ENCODE data around the gene CAPZA2. TPM values are rescaled to one million over a fixed set of nuclear protein-coding genes. Genes with fewer than 3 reads are reported as not detected.

CAPZA2 gene
- total and polyA plus RNA-seq, 4 experiments from 2014 or later: 112 to 307 (median 143) TPM

DNA sequence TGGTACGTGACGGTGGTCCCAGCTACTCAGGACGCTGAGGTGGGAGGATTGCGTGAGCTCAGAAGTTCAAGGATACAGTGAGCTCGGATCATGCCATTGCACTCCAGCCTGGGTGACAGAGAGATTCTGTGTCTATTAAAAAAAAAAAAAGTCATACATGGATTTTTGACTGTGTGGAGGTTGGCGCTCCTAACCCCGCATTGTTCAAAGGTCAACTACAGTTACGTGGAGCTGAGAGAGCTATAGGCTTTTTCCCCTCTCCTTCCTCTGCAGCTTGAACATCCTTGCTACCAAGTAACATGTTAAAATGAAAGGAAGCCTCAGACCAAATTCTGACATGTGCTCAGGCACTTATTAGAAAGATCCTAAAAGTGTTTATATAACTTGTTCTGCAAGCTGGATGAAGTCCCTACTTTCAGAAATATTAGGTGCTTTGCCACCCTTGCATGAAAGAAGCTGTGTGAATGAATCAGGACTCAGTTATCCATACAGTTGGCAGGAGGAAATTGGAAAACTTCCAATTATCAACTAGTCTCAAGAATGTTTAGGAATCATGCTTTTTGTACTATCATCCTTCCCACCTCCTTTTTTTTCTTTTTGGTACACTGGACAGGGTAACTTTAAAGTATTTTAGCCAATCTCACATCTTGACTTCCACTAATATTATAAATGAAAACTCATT lies 78.4 kb downstream of the CAPZA2 start:
- ChIA-PET CTCF (ENCODE audit: partially characterized antibody) (interaction anchor here (1.1 to 1.7 kb wide), 4 partner anchors 9 to 186 kb away, joined by 3 to 8 read pairs (median 6); no protein-coding TSS in a partner anchor), POLR2A (ENCODE audit: partially characterized antibody) (no interaction called here)
- Histone ChIP-seq H3K36me3 (ENCODE audit: insufficient read depth, low read length) (no peaks in the 10 kb centered on the region), H3K4me3 (ENCODE audit: low read length in 2 of 2) (no peak overlapping the region), H3K9me3 (ENCODE audit: control insufficient read depth in 1 of 2, low read length in 2 of 2) (no peaks in the 10 kb centered on the region), H3K27ac (ENCODE audit: low read depth, low read length) (no peak overlapping the region), H3K4me1 (ENCODE audit: insufficient read depth, low read length) (no peaks in the 10 kb centered on the region), H3K27me3 (ENCODE audit: insufficient read depth, low read length) (no peaks in the 10 kb centered on the region)
- intact Hi-C loops (cut with micrococcal nuclease): no loop called here
- DNase-seq: no peak
- peaks cover under 1 to 15% of the 10 kb centered on the region in 2 donors for H3K27me3 Mint-ChIP-seq
- no peaks in the 10 kb centered on the region for H3K4me1 Mint-ChIP-seq
- no peak overlapping the region for H3K27ac Mint-ChIP-seq
- H3K9me3 Mint-ChIP-seq: peaks cover 0 to 1% (median 0%) of the 10 kb centered on the region in 8 donors
- no peak overlapping the region for H3K4me3 Mint-ChIP-seq
- no peaks in the 10 kb centered on the region for H3K36me3 Mint-ChIP-seq

DNA sequence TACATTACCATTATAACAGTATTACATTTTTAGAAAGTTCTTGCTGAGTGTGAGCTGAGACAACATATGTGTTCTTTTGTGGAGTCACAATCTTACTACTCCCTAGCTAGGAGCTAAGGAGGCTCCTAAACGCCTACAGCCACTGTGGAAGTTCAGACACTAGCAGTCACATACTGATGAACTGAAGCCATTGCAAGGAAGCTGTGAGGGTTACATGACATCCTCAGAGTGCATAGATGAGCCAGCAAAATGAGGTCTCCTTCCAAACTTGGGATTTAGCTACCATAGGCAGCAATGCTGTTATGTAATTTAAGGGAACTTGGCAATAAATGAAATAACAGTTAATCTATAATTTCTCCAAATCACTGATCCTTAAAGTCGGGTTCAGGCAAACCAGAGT lies 80.1 kb downstream of the CAPZA2 start:
- no peaks in the 10 kb centered on the region for H3K4me1 Mint-ChIP-seq
- peaks cover 0 to 6% of the 10 kb centered on the region in 2 donors for H3K27me3 Mint-ChIP-seq
- peaks cover 0 to 1% (median 0%) of the 10 kb centered on the region in 8 donors for H3K9me3 Mint-ChIP-seq
- DNase-seq: no peak
- H3K27ac Mint-ChIP-seq: no peak overlapping the region
- H3K36me3 Mint-ChIP-seq: no peaks in the 10 kb centered on the region
- no peaks in the 10 kb centered on the region for H3K4me1 ChIP-seq (ENCODE audit: insufficient read depth, low read length)
- H3K27ac ChIP-seq (ENCODE audit: low read depth, low read length): no peak overlapping the region
- no peak overlapping the region for H3K4me3 Mint-ChIP-seq
- intact Hi-C loops (cut with micrococcal nuclease): no loop called here
- H3K9me3 ChIP-seq (ENCODE audit: control insufficient read depth in 1 of 2, low read length in 2 of 2): no peaks in the 10 kb centered on the region
- CTCF ChIA-PET (ENCODE audit: partially characterized antibody): interaction anchor here (1.9 kb wide), 1 partner anchor 10 kb away, joined by 8 read pairs; no protein-coding TSS in a partner anchor
- H3K36me3 ChIP-seq (ENCODE audit: insufficient read depth, low read length): no peaks in the 10 kb centered on the region
- H3K4me3 ChIP-seq (ENCODE audit: low read length in 2 of 2): no peak overlapping the region
- no peaks in the 10 kb centered on the region for H3K27me3 ChIP-seq (ENCODE audit: insufficient read depth, low read length)
- POLR2A ChIA-PET (ENCODE audit: partially characterized antibody): no interaction called here

DNA sequence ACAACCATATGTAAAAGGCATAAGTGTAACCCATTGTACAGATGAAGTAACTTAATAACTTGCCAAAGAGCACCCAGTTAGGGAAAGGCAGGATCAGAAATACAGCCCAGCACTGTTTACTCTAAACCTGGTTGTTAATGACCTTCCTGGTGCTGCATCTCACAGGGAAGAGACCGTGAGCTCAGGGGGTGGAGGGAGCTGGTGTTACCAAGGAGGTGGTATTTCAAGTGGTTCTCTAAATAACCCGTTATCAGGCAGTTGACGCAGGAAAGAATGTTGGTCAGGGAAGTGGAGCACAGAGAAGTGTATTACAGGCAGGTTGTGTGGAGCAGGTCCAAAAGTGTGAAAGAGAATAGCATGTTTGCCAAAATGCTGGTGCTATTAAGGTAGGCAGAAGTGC lies 86.5 kb downstream of the CAPZA2 start:
- intact Hi-C loops (cut with micrococcal nuclease): no loop called here
- Histone ChIP-seq H3K4me3 (ENCODE audit: low read length in 2 of 2) (no peak overlapping the region), H3K4me1 (ENCODE audit: insufficient read depth, low read length) (peaks cover 7% of the 10 kb centered on the region), H3K27ac (ENCODE audit: low read depth, low read length) (no peak overlapping the region), H3K27me3 (ENCODE audit: insufficient read depth, low read length) (no peaks in the 10 kb centered on the region), H3K9me3 (ENCODE audit: control insufficient read depth in 1 of 2, low read length in 2 of 2) (no peaks in the 10 kb centered on the region), H3K36me3 (ENCODE audit: insufficient read depth, low read length) (no peaks in the 10 kb centered on the region)
- POLR2A ChIA-PET (ENCODE audit: partially characterized antibody): no interaction called here
- Mint-ChIP-seq H3K9me3 (no peaks in the 10 kb centered on the region), H3K27ac (no peak overlapping the region), H3K4me3 (no peak overlapping the region), H3K36me3 (no peaks in the 10 kb centered on the region), H3K27me3 (no peaks in the 10 kb centered on the region), H3K4me1 (peaks cover 0 to 5% (median 4%) of the 10 kb centered on the region in 4 donors)
- CTCF ChIA-PET (ENCODE audit: partially characterized antibody): no interaction called here
- DNase-seq: no peak

DNA sequence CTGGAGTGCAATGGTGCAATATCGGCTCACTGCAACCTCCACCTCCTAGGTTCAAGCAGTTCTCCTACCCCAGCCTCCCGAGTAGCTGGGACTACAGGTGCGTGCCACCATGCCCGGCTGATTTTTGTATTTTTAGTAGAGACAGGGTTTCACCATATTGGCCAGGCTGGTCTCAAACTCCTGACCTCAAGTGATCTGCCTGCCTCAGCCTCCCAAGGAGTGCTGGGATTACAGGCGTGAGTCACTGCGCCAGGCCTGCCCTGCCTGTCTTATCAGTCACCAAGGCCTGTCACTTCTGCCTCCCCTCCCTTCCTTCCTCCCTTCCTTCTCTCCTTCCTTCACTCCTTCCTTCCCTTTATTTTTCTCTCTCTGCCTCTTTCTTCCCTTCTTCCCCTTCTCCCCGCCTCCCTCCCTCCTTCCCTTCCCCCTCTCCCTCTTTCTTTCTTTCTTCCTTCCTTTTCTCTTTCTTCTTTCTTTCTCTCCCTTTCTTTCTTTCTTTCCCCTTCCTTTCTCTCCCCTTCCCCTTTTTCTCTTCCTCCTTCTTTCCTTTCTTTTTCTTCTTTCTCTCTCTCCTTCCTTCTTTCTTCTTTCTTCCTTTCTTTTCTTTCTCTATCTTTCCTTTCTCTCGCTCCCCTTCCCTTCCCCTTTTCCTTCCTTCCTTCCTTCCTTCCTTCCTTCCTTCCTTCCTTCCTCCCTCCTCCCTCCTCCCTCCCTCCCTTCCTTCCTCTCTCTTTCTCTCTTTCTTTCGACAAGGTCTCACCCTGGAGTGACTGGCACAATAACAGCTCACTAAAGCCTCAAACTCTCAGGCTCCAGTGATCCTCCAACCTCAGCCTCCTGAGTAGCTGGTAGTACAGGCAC lies 87.8 kb downstream of the CAPZA2 start:
- Histone ChIP-seq H3K4me1 (ENCODE audit: insufficient read depth, low read length) (peaks cover 16% of the 10 kb centered on the region), H3K9me3 (ENCODE audit: control insufficient read depth in 1 of 2, low read length in 2 of 2) (no peaks in the 10 kb centered on the region), H3K4me3 (ENCODE audit: low read length in 2 of 2) (no peak overlapping the region), H3K27ac (ENCODE audit: low read depth, low read length) (no peak overlapping the region), H3K27me3 (ENCODE audit: insufficient read depth, low read length) (no peaks in the 10 kb centered on the region), H3K36me3 (ENCODE audit: insufficient read depth, low read length) (no peaks in the 10 kb centered on the region)
- POLR2A ChIA-PET (ENCODE audit: partially characterized antibody): no interaction called here
- Mint-ChIP-seq H3K27me3 (no peaks in the 10 kb centered on the region), H3K4me1 (peaks cover 10 to 17% (median 14%) of the 10 kb centered on the region in 4 donors), H3K4me3 (no peak overlapping the region), H3K36me3 (peaks cover 0 to 4% of the 10 kb centered on the region in 2 donors), H3K9me3 (no peaks in the 10 kb centered on the region), H3K27ac (peak overlapping the region in 1 of 7 donors; percentile 24)
- intact Hi-C loops (cut with micrococcal nuclease): loop anchor here (5.0 kb wide), 1 partner anchor 738 kb away; the partner anchor contains the start of gene TES
- CTCF ChIA-PET (ENCODE audit: partially characterized antibody): interaction anchor here (0.7 kb wide), 1 partner anchor 20 kb away, joined by 3 read pairs; no protein-coding TSS in a partner anchor
- no peak for DNase-seq

DNA sequence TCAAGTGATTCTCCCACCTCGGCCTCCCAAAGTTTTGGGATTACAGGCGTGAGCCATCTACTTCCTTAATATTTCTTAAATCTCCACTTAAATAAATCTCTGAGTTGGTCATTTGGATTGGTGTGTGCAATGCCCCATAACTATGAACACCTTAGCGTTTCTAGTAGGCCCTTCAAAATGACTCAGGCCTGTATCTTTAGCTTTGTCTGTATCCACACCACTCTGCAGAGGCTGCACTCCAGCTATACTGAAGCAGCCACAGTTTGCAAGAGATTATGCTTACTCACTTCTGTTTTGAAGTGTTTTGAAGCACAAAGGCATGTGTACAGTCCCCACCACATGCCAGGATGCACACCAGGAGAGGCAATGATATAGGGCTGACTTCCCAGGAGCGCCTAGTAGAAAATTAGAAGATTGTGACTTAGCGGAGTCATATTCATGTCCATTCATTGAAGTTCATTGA lies 88.5 kb downstream of the CAPZA2 start:
- POLR2A ChIA-PET (ENCODE audit: partially characterized antibody): no interaction called here
- Mint-ChIP-seq H3K36me3 (peaks cover 0 to 4% of the 10 kb centered on the region in 2 donors), H3K4me3 (peak overlapping the region in 2 of 8 donors; percentile 15 to 17), H3K27me3 (no peaks in the 10 kb centered on the region), H3K27ac (peak overlapping the region in 1 of 7 donors; percentile 24), H3K9me3 (no peaks in the 10 kb centered on the region), H3K4me1 (peaks cover 15 to 24% (median 21%) of the 10 kb centered on the region in 4 donors)
- H3K4me3 ChIP-seq (ENCODE audit: low read length in 2 of 2): no peak overlapping the region
- H3K27me3 ChIP-seq (ENCODE audit: insufficient read depth, low read length): no peaks in the 10 kb centered on the region
- no peaks in the 10 kb centered on the region for H3K36me3 ChIP-seq (ENCODE audit: insufficient read depth, low read length)
- no peak overlapping the region for H3K27ac ChIP-seq (ENCODE audit: low read depth, low read length)
- peaks cover 24% of the 10 kb centered on the region for H3K4me1 ChIP-seq (ENCODE audit: insufficient read depth, low read length)
- no peak for DNase-seq
- CTCF ChIA-PET (ENCODE audit: partially characterized antibody): interaction anchor here (0.7 kb wide), 1 partner anchor 20 kb away, joined by 3 read pairs; no protein-coding TSS in a partner anchor
- no peaks in the 10 kb centered on the region for H3K9me3 ChIP-seq (ENCODE audit: control insufficient read depth in 1 of 2, low read length in 2 of 2)
- intact Hi-C loops (cut with micrococcal nuclease): loop anchor here (5.0 kb wide), 1 partner anchor 739 kb away; the partner anchor contains the start of gene TES

DNA sequence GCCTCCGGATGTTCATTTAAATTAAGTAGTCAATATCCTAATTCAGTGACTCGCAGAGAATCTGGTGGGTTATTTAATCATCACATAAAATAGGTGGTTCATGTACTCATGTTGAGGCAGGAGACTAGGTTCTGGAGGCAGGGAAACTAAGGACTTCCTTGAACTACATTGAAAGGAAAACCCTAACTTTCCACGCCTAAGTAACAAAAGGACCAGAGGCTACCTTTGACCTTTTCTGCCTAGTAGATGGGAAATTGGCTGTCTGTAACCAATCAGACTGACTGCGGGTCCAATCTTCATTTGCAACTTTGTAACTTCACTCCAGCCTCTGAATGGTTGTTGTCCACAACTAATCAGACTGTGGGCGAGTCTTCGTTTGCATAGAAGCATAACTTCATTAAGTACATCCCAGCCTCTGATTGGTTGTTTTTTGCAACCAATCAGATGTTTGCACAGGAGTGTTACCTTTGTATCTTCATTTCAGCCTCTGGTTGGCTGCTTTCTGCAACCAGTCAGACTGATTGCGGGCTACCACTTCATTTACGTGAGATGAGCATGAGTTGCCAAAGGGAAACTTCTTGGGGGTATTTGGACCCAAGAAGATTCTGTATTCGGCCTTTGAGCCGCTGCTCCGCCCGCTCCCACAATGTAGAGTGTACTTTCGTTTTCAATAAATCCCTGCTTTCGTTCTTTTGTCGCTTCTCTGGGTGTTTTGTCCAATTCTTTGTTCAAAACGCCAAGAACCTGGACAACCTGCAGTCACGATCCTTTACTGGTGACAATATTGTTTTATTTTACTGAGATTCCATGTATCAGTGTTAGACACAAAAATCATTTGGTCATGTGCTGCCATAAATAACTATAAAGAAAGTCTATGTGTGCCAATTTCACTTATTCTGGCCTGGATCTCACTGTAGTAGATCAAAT lies 89.2 kb downstream of the CAPZA2 start:
- Mint-ChIP-seq H3K36me3 (peaks cover 0 to 4% of the 10 kb centered on the region in 2 donors), H3K9me3 (no peaks in the 10 kb centered on the region), H3K27ac (peak overlapping the region in 1 of 7 donors; percentile 86), H3K27me3 (no peaks in the 10 kb centered on the region), H3K4me1 (peaks cover 15 to 32% (median 24%) of the 10 kb centered on the region in 4 donors), H3K4me3 (peak overlapping the region in 5 of 8 donors; percentile 1 to 86 (median 43))
- no peak overlapping the region for H3K27ac ChIP-seq (ENCODE audit: low read depth, low read length)
- no peak overlapping the region for H3K4me3 ChIP-seq (ENCODE audit: low read length in 2 of 2)
- H3K9me3 ChIP-seq (ENCODE audit: control insufficient read depth in 1 of 2, low read length in 2 of 2): no peaks in the 10 kb centered on the region
- peaks cover 26% of the 10 kb centered on the region for H3K4me1 ChIP-seq (ENCODE audit: insufficient read depth, low read length)
- POLR2A ChIA-PET (ENCODE audit: partially characterized antibody): no interaction called here
- no peaks in the 10 kb centered on the region for H3K27me3 ChIP-seq (ENCODE audit: insufficient read depth, low read length)
- intact Hi-C loops (cut with micrococcal nuclease): loop anchor here (5.0 kb wide), 1 partner anchor 739 kb away; the partner anchor contains the start of gene TES
- no peak for DNase-seq
- no peaks in the 10 kb centered on the region for H3K36me3 ChIP-seq (ENCODE audit: insufficient read depth, low read length)
- CTCF ChIA-PET (ENCODE audit: partially characterized antibody): interaction anchor here (1.1 kb wide), 1 partner anchor 37 kb away, joined by 3 read pairs; no protein-coding TSS in a partner anchor
